Measurements from ENCODE around the gene UNC80. TPM values are rescaled to one million over a fixed set of nuclear protein-coding genes. Genes with fewer than 3 reads are reported as not detected.

Gene UNC80
- polyA plus RNA-seq, 1 donor (not counting 4 experiments of a cell fraction or from before 2014, with no cell fraction given) = 0.13 TPM

DNA sequence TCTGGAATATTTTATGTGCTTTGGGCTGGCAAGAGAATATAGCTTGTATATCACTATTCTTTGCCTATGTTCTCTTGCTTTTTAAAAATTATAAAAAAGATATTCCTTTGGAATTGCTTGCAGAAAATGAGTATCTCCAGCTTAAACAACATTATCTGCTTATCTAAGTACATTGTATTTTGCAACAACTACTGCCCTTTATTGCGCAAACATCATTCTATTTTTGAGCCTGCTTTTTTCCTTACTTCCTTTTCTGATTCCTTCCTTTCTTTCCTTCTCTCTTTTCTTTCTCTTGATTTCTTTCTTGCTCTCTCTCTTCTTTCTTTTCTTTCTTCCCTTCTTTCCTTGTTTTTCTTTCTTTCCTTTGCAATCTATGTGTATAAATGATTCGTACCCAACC lies 74.0 kb downstream of the UNC80 start:
- H3K9ac ChIP-seq (ENCODE audit: control insufficient read depth, extremely low read depth, insufficient read depth, low read length) = no peak overlapping the region
- no peak overlapping the region for H2AFZ ChIP-seq (ENCODE audit: control insufficient read depth, low read length)
- H3K9me1 ChIP-seq (ENCODE audit: control insufficient read depth, extremely low read depth, insufficient read depth, low read length) = no peaks in the 10 kb centered on the region
- TF ChIP-seq, protein P1, sequence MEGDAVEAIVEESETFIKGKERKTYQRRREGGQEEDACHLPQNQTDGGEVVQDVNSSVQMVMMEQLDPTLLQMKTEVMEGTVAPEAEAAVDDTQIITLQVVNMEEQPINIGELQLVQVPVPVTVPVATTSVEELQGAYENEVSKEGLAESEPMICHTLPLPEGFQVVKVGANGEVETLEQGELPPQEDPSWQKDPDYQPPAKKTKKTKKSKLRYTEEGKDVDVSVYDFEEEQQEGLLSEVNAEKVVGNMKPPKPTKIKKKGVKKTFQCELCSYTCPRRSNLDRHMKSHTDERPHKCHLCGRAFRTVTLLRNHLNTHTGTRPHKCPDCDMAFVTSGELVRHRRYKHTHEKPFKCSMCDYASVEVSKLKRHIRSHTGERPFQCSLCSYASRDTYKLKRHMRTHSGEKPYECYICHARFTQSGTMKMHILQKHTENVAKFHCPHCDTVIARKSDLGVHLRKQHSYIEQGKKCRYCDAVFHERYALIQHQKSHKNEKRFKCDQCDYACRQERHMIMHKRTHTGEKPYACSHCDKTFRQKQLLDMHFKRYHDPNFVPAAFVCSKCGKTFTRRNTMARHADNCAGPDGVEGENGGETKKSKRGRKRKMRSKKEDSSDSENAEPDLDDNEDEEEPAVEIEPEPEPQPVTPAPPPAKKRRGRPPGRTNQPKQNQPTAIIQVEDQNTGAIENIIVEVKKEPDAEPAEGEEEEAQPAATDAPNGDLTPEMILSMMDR (optimal IDR thresholded peaks at IDR 0.05 in 1 of 3, IDR thresholded peaks at IDR 0.05 in 1 of 3, conservative IDR thresholded peaks at IDR 0.05 in 1 of 3; ENCODE audit: extremely low read depth in 1 of 3, insufficient read depth in 2 of 3, low read length in 3 of 3) = no peak
- TF ChIP-seq EZH2 (IDR thresholded peaks at IDR 0.05; ENCODE audit: low read length) = no peak
- no peaks in the 10 kb centered on the region for H3K27me3 ChIP-seq (ENCODE audit: control insufficient read depth, extremely low read depth, insufficient read depth, low read length)
- dilution Hi-C loops (cut with MboI; ENCODE audit: extremely low pct_ligation_motif_present, low sequenced_read_pairs) = no loop called here
- H4K20me1 ChIP-seq (ENCODE audit: control insufficient read depth, extremely low read depth, insufficient read depth, low read length) = no peaks in the 10 kb centered on the region
- H3K27ac ChIP-seq (ENCODE audit: control insufficient read depth, insufficient read depth, low read length) = no peak overlapping the region
- no peaks in the 10 kb centered on the region for H3K36me3 ChIP-seq (ENCODE audit: control insufficient read depth in 2 of 2, extremely low read depth in 1 of 2, insufficient read depth in 2 of 2, low read length in 2 of 2)
- no peak for DNase-seq (ENCODE audit: low read depth, low spot score)
- H3K79me2 ChIP-seq (ENCODE audit: control insufficient read depth, insufficient read depth, low read length) = no peaks in the 10 kb centered on the region
- no peaks in the 10 kb centered on the region for H3K4me1 ChIP-seq (ENCODE audit: control insufficient read depth, extremely low read depth, insufficient read depth, low read length)
- H3K4me2 ChIP-seq (ENCODE audit: control insufficient read depth, extremely low read depth, insufficient read depth, low read depth, low read length) = no peak overlapping the region
- H3K4me3 ChIP-seq (ENCODE audit: control insufficient read depth in 2 of 3, extremely low read depth in 1 of 3, insufficient read depth in 2 of 3, low read depth in 1 of 3, low read length in 3 of 3) = no peak overlapping the region
- no peak for FAIRE-seq
- H3K9me3 ChIP-seq (ENCODE audit: control insufficient read depth, low read depth, low read length) = no peaks in the 10 kb centered on the region

DNA sequence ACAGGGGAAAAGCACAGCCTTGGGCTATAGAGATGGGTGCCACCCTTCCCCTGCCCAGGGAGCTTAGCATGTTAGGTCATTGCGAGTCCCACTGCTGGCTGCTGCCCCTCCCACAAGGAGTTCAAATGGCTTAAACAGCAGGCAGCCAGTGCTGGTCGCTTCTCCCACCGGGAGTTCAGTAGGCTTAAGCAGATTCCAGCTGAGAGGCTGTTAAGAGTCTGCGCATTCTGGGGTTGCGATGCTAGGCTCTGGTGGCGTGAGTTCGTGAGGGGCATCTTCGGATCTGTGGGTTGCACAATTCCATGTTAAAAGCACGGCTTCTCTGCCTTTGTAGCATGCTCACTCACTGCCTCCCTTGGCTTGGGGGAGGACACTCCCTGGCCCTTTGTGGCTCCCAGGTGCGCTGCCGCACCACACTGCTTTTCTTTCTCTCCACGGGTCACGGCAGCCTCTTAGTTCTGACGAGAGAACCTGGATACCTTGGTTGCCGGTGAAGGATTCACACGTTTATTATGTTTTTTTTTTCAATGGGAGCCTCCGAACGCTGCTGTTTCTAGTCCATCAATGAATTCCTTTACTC lies 93.2 kb downstream of the UNC80 start:
- H4K20me1 ChIP-seq (ENCODE audit: control insufficient read depth, extremely low read depth, insufficient read depth, low read length) = no peaks in the 10 kb centered on the region
- TF ChIP-seq, protein P1 (optimal IDR thresholded peaks at IDR 0.05 in 1 of 3, IDR thresholded peaks at IDR 0.05 in 1 of 3, conservative IDR thresholded peaks at IDR 0.05 in 1 of 3; ENCODE audit: extremely low read depth in 1 of 3, insufficient read depth in 2 of 3, low read length in 3 of 3) = no peak
- TF ChIP-seq EZH2 (IDR thresholded peaks at IDR 0.05; ENCODE audit: low read length) = no peak
- H2AFZ ChIP-seq (ENCODE audit: control insufficient read depth, low read length) = no peak overlapping the region
- no peaks in the 10 kb centered on the region for H3K9me3 ChIP-seq (ENCODE audit: control insufficient read depth, low read depth, low read length)
- H3K36me3 ChIP-seq (ENCODE audit: control insufficient read depth in 2 of 2, extremely low read depth in 1 of 2, insufficient read depth in 2 of 2, low read length in 2 of 2) = no peaks in the 10 kb centered on the region
- no peak overlapping the region for H3K4me2 ChIP-seq (ENCODE audit: control insufficient read depth, extremely low read depth, insufficient read depth, low read depth, low read length)
- no peak for DNase-seq (ENCODE audit: low read depth, low spot score)
- H3K4me3 ChIP-seq (ENCODE audit: control insufficient read depth in 2 of 3, extremely low read depth in 1 of 3, insufficient read depth in 2 of 3, low read depth in 1 of 3, low read length in 3 of 3) = no peak overlapping the region
- no peak overlapping the region for H3K27ac ChIP-seq (ENCODE audit: control insufficient read depth, insufficient read depth, low read length)
- H3K9me1 ChIP-seq (ENCODE audit: control insufficient read depth, extremely low read depth, insufficient read depth, low read length) = no peaks in the 10 kb centered on the region
- H3K27me3 ChIP-seq (ENCODE audit: control insufficient read depth, extremely low read depth, insufficient read depth, low read length) = no peaks in the 10 kb centered on the region
- no peak for FAIRE-seq
- H3K4me1 ChIP-seq (ENCODE audit: control insufficient read depth, extremely low read depth, insufficient read depth, low read length) = no peaks in the 10 kb centered on the region
- no peak overlapping the region for H3K9ac ChIP-seq (ENCODE audit: control insufficient read depth, extremely low read depth, insufficient read depth, low read length)
- dilution Hi-C loops (cut with MboI; ENCODE audit: extremely low pct_ligation_motif_present, low sequenced_read_pairs) = no loop called here
- no peaks in the 10 kb centered on the region for H3K79me2 ChIP-seq (ENCODE audit: control insufficient read depth, insufficient read depth, low read length)

Measured in keratinocyte (primary cell).